CD4-positive, alpha-beta T cell treated with Interleukin-6 for 4 hours (primary cell): ENCODE measurements around the gene SLC7A6OS.
A peak's percentile ranks its signal among the peaks of the same experiment; 100 is the strongest.

Experiments used
- DNase-seq: peaks from one replicate; pipeline ENCODE4 v3.0.0-alpha.2; 2020; ENCODE audit warnings: mixed read lengths

The SLC7A6OS gene

GRCh38 chr16:68310774-68311511 is at the start of gene SLC7A6OS, which contains the start of gene PRMT7:
Gene SLC7A6OS, minus strand, starts transcription at chr16:68310946. Its CDS starts 20 bp downstream, at chr16:68310926.
Gene PRMT7, plus strand, starts transcription at chr16:68311019. Its CDS starts 4,961 bp downstream, at chr16:68315980.
- DNase-seq: peak; percentile 95

- no peak for DNase-seq
These were observed 48.8 kb upstream of the SLC7A6OS start for GRCh38 chr16:68359398-68360191.

- no peak for DNase-seq
These were observed 48.2 kb upstream of the SLC7A6OS start for GRCh38 chr16:68358951-68359350.

GRCh38 chr16:68357923-68358322 is 47.2 kb upstream of the SLC7A6OS start:
- no peak for DNase-seq

DNA sequence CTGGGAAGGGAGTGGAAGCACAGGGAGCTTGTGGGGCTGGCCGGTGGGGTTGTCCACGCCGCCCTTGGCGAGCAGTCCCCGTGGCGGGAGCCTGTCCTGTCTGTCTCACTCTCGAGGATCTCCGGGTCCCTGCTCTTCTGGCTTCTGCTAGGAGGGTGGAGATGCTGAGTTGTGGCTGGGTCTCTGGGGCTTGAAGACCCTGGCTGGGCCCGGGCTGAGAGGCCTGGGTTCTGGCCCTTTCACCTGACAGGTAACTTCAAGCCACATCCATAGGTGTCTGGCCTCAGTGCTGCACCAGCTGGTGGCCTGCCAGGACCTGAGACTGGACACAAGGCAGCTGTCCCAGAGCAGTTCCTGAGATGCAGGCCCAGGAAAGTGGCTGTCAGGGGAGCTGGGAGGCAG is 46.8 kb upstream of the SLC7A6OS start:
- DNase-seq: no peak

DNA sequence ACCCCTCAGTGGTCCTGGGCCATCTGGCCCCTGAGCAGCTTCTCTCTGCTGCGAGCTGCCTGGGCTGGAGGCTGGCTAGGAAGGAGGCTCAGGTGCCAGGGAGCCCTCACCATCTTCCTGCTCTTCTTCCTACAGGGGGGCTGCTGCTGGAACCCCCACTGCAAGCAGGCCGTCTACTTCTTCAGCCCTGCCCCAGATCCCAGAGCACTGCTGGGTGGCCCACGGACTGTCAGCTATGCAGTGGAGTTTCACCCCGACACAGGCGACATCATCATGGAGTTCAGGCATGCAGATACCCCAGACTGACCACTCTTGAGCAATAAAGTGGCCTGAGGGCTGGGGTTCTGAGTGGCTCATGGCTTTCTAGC is 46.2 kb upstream of the SLC7A6OS start:
- no peak for DNase-seq

GRCh38 chr16:68356249-68356918 is 45.6 kb upstream of the SLC7A6OS start:
- DNase-seq: peak; percentile 75

- DNase-seq: no peak
These were observed 44.9 kb upstream of the SLC7A6OS start for GRCh38 chr16:68355447-68356248.

- DNase-seq: no peak
These were observed 44.1 kb upstream of the SLC7A6OS start for GRCh38 chr16:68354816-68355215.

- DNase-seq: no peak
These were observed 42.6 kb upstream of the SLC7A6OS start for GRCh38 chr16:68353366-68353765.

- no peak for DNase-seq
These were observed 41.3 kb upstream of the SLC7A6OS start for GRCh38 chr16:68351991-68352431.

DNA sequence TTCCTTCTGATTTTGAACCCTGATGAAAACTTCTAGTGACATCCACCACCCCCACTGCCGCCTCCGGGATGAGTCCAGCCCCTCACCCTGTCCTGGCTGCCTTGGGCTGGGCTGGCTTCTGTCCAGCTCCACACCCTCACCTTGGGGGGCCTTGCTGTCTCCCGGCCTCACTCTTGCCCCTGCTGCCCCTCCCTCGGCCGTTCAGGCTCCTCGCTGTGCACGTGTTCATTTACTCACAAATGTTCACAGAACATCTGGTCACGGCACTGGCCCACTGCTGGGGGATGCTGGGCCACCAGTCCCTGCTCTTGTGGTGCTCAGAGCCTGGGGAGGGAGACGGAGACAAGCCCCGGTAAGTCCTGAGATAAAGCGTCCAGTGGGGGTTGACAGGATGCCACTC is 40.7 kb upstream of the SLC7A6OS start:
- no peak for DNase-seq

DNA sequence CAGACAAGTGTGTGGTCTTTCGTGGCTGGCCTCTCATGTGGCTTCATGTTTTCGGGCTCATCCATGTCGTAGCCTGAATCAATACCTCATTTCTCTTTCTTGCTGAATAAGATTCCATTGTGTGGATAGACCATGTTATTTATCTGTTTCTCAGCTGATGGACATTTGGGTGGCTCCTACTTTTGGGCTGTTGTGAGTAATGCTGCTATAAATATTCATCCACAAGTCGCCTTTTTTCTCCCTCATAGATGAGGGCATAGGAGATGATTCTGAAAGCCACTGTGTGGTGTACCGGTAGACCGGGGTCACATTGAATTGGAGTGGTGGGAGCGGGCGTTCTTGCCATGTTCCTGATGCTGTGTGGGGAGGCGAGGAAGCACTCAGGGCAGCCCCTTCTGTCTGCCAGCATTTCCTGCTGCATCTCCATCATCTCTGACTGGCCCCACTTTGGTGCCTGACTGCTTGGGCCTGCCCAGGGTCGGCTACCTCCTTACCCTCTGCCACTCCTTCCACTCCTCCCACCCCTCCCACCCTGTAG is 40.1 kb upstream of the SLC7A6OS start:
- no peak for DNase-seq

DNA sequence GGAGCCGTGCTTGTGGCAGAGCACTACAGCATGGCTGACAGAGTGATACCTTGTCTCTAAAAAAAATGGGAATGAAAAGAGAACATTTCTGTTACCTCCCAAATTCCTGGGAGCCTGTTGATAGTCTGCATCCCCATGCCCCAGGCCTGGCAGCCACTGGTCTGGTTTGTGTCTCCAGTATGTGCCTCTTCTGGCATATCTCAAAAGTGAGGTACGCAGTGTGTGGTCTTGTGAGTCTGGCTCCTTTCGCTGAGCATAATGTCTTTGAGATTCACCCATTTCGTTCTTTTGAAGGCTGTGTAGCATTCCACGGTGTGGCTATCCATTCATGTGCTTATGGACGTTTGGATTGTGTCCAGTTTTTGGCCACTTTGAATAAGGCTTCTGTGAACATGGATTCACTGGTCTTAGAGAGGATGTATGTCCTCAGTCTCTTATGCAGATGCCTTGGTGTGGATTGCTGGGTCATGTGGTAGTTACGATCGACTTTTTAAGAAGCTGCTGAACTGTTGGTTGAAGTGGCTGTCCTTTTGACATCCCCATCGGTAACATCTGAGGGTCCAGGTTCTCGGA is 39.2 kb upstream of the SLC7A6OS start:
- no peak for DNase-seq

- DNase-seq: no peak
These were observed 38.1 kb upstream of the SLC7A6OS start for GRCh38 chr16:68348639-68349445.

GRCh38 chr16:68347605-68348004 is 36.9 kb upstream of the SLC7A6OS start:
- no peak for DNase-seq

DNA sequence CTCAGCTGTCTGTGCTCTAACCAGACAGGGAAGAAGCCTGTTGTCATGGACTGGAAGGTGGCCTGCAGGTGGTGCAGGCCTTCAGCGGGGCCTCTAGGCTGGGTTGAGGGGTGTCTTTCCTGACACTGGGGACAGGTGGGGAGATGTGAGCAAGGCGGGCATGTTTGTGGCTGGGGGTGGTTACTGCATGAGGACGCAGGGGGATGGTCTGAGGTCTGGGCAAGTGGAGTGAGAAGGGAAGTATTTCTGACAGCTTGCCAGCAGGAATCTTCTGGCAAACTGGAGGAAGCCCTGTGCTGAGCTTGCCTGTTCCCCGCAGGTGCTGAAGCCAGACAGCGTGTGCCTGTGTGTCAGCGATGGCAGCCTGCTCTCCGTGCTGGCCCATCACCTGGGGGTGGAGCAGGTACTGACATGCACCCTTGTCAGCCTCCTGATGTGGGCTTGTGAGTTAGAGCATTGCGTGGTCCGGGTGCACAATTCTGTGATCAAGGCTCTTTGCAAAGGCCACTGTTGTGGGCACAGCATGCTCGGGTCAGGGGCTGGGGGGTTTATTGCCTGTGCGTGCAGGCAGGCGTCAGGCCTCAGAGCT is 36.2 kb upstream of the SLC7A6OS start:
- DNase-seq: no peak

GRCh38 chr16:68345958-68346635 is 35.4 kb upstream of the SLC7A6OS start:
- DNase-seq: no peak

DNA sequence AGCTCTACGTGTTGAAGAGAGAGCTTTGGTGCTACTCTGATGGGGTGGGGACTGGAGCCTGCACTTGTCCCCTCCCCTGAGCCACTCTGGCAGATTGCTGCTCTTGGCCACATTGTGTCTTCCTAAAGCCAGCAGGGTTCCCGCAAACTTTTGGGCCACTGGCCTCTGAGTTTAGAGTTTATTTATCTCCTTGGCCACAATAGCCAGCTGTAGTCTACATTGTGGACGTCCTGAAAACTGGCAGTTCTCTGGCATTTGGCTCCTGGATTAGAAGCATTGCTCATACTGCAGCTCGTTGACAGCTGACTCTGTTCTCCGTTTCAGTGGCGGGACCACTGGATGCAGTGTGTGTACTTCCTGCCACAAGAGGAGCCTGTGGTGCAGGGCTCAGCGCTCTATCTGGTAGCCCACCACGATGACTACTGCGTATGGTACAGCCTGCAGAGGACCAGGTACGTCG is 34.6 kb upstream of the SLC7A6OS start:
- DNase-seq: no peak

GRCh38 chr16:68344252-68344651 is 33.5 kb upstream of the SLC7A6OS start:
- DNase-seq: no peak
